ENCODE results near the gene ACSS1.

DNA sequence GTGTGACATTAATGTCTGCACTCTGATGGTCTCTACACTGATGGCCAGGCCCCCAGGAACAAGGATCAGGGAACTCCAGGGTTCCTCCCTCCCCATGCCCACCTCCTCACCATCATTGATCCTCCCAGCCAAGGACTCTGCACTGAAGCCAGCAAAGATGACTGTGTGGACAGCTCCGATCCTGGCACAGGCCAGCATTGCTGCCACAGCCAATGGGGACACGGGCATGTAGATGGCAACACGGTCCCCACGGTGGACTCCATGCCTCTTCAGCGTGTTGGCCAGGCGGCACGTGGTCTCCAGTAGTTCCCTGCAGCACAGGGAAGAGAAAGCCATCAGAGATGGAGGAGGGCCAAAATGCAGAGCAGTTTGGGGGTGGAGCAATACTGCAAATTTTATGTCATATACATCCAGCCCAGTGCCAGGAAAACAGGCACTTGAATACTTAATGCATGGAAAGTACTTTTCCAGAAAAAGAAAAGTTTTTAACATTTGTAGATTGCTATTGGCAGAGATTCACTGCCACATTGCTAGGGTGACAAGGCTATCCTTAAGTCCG, 27.2 kb downstream of the ACSS1 start:
- no peak for TF ChIP-seq POLR2AphosphoS5 (IDR thresholded peaks at IDR 0.05)
- no peak for TF ChIP-seq POLR2A (IDR thresholded peaks at IDR 0.05)
